GM15510 (cell line): Measurements from ENCODE around the gene SGMS1.

Experiments
- POLR2A ChIP-seq: IDR thresholded peaks from 3 replicates; pipeline ENCODE4 v1.6.1; 2011; ENCODE audit warnings: borderline replicate concordance; ENCODE audit not compliant: insufficient read length; ENCODE audit errors: extremely low read depth

Gene SGMS1

DNA sequence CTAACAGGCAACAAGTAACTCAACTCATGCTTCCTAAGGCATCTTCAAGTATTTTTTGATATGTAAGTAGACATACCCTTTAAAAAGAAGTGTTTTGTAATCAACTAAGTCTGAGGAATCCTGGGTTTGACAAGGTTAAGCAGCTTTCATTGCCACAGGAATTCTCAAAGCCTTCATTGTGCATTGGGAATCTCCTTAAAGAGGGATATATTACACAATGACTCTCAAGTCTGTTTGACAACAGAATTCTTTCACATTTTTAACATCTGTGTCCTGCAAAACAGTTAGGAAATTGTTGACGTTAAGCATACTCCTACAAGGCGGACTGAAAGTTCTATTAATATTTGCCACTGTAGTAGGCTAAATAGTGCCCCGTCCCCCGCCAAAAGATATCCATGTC is 71.4 kb downstream of the SGMS1 start:
- no peak for TF ChIP-seq POLR2A

GRCh38 chr10:50551894-50552293 is 71.9 kb downstream of the SGMS1 start:
- no peak for TF ChIP-seq POLR2A

DNA sequence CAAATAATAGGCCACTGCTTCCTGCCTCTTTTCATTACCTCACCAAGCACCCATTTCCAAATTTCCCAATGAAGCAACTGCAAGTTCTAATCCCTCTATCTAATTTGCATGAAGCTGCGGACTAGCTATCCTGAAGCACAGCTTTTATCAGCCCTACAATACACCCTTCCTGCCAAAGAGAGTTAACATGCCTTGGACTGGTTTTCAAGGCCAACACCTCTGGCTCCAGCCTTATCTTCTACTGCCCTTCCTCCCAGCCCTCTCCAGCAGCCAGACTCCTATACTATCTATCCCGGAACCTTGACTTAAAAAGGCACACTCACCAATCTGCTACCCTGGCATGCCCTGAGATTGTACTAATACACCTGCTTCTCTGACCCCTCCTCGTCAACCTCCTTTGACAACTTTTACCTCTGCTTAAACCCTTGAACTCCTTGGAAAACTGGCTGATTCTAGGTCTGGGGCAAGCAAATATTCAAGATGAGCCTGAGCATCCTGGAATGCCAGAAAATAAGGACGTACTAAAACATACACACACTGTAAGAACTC is 73.4 kb downstream of the SGMS1 start:
- no peak for TF ChIP-seq POLR2A

DNA sequence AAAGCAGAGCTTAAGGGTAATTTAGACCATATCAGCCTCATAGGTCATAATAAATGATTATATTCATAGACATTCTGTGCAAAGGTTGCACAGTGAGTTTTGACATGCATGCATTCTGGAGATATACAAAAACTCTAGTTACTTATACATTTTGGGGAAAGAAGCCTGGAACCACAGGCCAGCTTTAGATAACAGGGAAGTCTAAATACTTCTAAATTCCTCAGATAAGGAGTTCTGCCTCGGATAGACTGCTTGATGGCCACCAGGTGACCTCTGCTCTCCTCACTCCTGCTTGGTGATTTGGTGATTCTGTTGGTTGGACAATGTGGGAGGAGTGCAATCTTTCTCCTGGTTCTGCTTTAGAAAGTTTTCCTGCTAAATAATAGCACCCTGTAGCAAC is 77.9 kb downstream of the SGMS1 start:
- TF ChIP-seq POLR2A, result no peak

DNA sequence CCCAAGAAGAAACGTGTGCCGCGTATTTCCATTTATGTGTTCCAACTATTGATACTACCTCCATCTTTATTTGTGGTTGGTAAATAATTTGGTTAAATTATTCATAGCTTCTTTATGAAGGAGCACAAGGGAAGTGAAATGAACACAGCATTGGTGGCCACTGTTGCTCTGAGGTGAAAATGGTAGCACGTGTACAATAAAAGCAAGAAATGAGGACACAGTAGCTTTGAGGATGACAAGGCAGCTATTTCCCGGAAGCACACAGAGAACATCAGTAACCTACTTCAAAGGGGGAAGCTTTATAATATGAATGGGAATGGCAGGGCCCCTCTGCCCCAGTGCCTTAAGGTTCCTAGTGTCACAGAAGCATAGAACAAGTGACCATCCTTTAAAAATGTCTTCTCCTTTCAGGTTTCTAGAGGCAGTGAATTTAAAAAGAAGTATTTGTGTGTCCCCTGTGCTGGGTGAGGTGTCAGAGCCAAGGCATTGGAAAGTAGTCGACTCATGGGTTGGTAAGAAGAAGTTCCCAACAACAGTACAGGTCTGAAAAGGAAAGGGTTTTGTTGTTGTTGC is 78.8 kb downstream of the SGMS1 start:
- no peak for TF ChIP-seq POLR2A

GRCh38 chr10:50544095-50544856 is 79.5 kb downstream of the SGMS1 start:
- TF ChIP-seq POLR2A, result no peak

DNA sequence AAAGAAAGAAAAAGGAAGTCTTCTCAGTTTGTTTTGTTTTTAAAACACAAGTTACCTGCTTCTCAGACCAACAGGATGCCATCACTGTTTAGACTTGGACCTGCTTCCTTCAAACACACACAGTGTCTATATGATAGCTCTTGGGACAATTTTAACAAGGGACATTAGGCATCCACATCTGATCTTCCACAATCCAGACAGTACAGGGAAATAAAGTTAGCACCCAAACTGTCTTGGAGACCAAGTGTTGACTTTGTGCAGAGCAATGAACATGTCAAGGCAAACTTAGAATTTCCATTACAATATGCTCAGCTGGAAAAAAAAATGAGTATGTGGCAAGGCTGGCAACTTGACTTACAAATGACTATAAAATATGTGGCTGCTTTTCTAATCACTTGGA is 80.9 kb downstream of the SGMS1 start:
- no peak for TF ChIP-seq POLR2A

- TF ChIP-seq POLR2A, result no peak
Observed at GRCh38 chr10:50541921-50542320, 81.8 kb downstream of the SGMS1 start.

DNA sequence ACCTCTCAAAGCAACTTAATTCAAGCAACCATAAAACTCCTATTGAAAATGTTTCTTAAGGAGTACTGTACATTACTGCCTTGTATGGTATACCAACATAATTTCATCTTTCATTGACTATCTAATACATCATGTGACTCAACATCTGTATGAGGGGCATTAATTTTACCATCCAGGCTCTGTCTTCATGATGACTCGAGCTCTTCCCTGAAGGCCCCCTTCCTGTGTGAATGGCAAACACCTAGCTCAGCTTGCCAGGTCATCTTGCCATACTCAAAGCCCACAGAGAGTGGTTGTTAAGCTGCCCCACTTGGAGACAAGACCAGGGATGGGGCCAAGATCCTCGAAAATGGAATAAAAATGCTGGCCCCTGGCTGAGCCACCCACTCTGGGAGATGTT is 82.4 kb downstream of the SGMS1 start:
- no peak for TF ChIP-seq POLR2A

- no peak for TF ChIP-seq POLR2A
Observed at GRCh38 chr10:50540826-50541122, 83.0 kb downstream of the SGMS1 start.

DNA sequence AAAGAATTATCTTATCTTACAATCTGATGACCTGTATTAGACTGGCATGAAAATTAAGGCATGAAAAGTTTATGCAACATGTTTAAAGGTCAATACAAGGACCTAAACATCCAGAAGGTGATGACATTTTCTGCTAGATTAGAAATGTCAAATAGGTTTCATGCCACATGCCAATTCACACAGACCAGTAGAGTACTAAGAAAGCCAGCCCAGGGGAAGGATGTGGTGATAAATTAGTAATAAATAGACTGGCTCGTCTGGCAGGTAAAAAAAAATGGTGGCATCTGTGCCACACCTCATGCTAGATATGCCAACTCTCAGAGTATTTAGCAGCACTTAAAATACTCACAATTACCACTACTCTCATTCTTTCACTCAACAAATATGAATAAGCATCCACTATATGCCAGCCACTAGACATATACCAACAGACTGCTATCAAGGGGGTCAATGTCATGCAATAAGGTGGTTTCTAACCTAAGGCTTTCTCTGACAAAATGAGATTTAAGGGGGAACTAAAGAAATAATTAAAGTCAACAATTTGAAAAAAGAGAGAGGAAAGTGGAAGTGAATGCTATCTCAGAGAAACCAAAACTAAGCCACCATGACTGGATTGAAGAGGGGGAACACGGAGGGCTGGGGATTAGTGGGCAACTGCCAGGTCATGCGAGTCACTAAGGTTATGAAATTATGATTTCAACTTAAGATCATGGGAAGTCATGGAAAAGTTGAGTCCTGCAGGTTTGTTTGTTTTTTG is 83.5 kb downstream of the SGMS1 start:
- no peak for TF ChIP-seq POLR2A

- TF ChIP-seq POLR2A, result no peak
Observed at GRCh38 chr10:50538555-50539398, 85.0 kb downstream of the SGMS1 start.

DNA sequence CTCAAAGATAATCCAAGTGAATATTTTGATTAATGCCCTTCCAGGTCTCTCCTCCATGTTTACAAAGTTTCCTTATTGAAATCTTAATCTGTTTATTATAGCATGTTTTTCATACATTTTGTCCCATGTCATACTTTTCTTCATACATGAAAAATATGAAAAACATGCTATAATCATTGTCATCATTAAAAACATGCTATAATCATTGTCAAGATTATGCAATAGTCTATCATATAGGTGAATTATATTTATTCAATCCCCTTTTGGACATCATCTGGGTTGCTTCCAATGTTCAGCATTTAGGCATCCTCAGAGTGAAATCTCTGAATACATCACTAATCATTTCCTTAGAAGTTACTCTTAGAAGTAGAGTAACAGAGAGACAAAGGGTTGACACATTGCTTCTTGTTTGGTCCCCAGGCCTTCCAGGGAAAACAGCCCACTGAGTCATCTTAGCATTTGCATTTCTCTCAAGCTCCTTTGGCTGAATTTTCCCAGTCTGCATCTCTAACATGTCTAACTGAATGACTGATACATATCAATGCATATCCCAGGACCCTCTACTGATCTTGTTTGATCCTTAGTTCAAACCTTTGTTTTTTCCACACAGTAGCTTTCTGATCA is 87.0 kb downstream of the SGMS1 start:
- TF ChIP-seq POLR2A, result no peak

DNA sequence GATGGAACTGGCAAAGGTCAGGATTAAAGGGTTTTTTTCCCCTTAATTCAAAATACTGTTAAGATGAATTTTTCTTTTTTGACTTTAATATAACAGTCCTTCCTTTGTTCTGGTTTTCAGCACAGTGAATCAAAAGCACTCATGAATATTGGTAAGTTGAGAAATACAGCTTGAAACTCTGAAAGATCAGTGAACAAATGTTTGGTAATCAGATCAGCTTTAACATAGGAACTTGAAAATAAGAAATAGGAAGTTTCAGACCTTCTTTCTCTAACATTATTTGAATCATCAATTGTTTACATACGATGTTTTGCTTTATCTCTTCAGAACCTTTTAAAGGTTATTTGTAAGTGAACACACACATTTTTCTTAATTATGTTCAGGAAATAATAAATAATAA is 90.5 kb downstream of the SGMS1 start:
- no peak for TF ChIP-seq POLR2A
